ENCODE results near the gene GPR176.
A peak's percentile ranks its signal among the peaks of the same experiment; 100 is the strongest.

GPR176 gene

GRCh38 chr15:39946862-39947261, 26.8 kb upstream of the GPR176 start:
- TF ChIP-seq EP300 (IDR thresholded peaks at IDR 0.05; ENCODE audit: borderline replicate concordance) (no peak), FOXM1 (IDR thresholded peaks at IDR 0.05; ENCODE audit: borderline replicate concordance, low read depth) (no peak), TCF12 (IDR thresholded peaks at IDR 0.05; ENCODE audit: low read depth) (no peak), YY1 (IDR thresholded peaks at IDR 0.05; ENCODE audit: low read depth) (no peak), TAF1 (IDR thresholded peaks at IDR 0.05; ENCODE audit: low read depth) (no peak), TEAD4 (IDR thresholded peaks at IDR 0.05) (no peak), CREB1 (IDR thresholded peaks at IDR 0.05; ENCODE audit: low read depth) (no peak), CEBPB (IDR thresholded peaks at IDR 0.05) (no peak), RAD21 (IDR thresholded peaks at IDR 0.05; ENCODE audit: low read depth) (no peak), NFIC (IDR thresholded peaks at IDR 0.05) (no peak)
- TF ChIP-seq, protein P1, sequence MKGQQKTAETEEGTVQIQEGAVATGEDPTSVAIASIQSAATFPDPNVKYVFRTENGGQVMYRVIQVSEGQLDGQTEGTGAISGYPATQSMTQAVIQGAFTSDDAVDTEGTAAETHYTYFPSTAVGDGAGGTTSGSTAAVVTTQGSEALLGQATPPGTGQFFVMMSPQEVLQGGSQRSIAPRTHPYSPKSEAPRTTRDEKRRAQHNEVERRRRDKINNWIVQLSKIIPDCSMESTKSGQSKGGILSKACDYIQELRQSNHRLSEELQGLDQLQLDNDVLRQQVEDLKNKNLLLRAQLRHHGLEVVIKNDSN (IDR thresholded peaks at IDR 0.05): no peak
- TF ChIP-seq, protein P2, sequence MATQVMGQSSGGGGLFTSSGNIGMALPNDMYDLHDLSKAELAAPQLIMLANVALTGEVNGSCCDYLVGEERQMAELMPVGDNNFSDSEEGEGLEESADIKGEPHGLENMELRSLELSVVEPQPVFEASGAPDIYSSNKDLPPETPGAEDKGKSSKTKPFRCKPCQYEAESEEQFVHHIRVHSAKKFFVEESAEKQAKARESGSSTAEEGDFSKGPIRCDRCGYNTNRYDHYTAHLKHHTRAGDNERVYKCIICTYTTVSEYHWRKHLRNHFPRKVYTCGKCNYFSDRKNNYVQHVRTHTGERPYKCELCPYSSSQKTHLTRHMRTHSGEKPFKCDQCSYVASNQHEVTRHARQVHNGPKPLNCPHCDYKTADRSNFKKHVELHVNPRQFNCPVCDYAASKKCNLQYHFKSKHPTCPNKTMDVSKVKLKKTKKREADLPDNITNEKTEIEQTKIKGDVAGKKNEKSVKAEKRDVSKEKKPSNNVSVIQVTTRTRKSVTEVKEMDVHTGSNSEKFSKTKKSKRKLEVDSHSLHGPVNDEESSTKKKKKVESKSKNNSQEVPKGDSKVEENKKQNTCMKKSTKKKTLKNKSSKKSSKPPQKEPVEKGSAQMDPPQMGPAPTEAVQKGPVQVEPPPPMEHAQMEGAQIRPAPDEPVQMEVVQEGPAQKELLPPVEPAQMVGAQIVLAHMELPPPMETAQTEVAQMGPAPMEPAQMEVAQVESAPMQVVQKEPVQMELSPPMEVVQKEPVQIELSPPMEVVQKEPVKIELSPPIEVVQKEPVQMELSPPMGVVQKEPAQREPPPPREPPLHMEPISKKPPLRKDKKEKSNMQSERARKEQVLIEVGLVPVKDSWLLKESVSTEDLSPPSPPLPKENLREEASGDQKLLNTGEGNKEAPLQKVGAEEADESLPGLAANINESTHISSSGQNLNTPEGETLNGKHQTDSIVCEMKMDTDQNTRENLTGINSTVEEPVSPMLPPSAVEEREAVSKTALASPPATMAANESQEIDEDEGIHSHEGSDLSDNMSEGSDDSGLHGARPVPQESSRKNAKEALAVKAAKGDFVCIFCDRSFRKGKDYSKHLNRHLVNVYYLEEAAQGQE (IDR thresholded peaks at IDR 0.05; ENCODE audit: low read depth): no peak

- TF ChIP-seq TAF1 (IDR thresholded peaks at IDR 0.05; ENCODE audit: low read depth) (no peak), CEBPB (IDR thresholded peaks at IDR 0.05) (no peak), TCF12 (IDR thresholded peaks at IDR 0.05; ENCODE audit: low read depth) (no peak), TEAD4 (IDR thresholded peaks at IDR 0.05) (no peak), EGR1 (IDR thresholded peaks at IDR 0.05) (no peak), CREB1 (IDR thresholded peaks at IDR 0.05; ENCODE audit: low read depth) (no peak), EP300 (IDR thresholded peaks at IDR 0.05; ENCODE audit: borderline replicate concordance) (no peak), ZBTB7A (IDR thresholded peaks at IDR 0.05; ENCODE audit: low read depth) (no peak)
- TF ChIP-seq, protein P1 (IDR thresholded peaks at IDR 0.05): no peak
- TF ChIP-seq, protein P2 (IDR thresholded peaks at IDR 0.05; ENCODE audit: low read depth): no peak
These were observed 24.7 kb upstream of the GPR176 start for GRCh38 chr15:39944726-39945125.

GRCh38 chr15:39942753-39943150, 22.7 kb upstream of the GPR176 start:
- TF ChIP-seq TCF12 (IDR thresholded peaks at IDR 0.05; ENCODE audit: low read depth) (no peak), MAX (IDR thresholded peaks at IDR 0.05) (peak; percentile 63)
- TF ChIP-seq, protein P1 (IDR thresholded peaks at IDR 0.05): peak; percentile 47; the same call in 1 of the 2 replicates

- TF ChIP-seq, protein P2 (IDR thresholded peaks at IDR 0.05; ENCODE audit: low read depth): no peak
- TF ChIP-seq MAX (IDR thresholded peaks at IDR 0.05): no peak
- TF ChIP-seq TCF12 (IDR thresholded peaks at IDR 0.05; ENCODE audit: low read depth): no peak
- no peak for TF ChIP-seq ZBTB7A (IDR thresholded peaks at IDR 0.05; ENCODE audit: low read depth)
- no peak for TF ChIP-seq YY1 (IDR thresholded peaks at IDR 0.05; ENCODE audit: low read depth)
- TF ChIP-seq FOXM1 (IDR thresholded peaks at IDR 0.05; ENCODE audit: borderline replicate concordance, low read depth): no peak
- TF ChIP-seq CEBPB (IDR thresholded peaks at IDR 0.05): no peak
- no peak for TF ChIP-seq TEAD4 (IDR thresholded peaks at IDR 0.05)
- no peak for TF ChIP-seq EP300 (IDR thresholded peaks at IDR 0.05; ENCODE audit: borderline replicate concordance)
- no peak for TF ChIP-seq NFIC (IDR thresholded peaks at IDR 0.05)
- no peak for TF ChIP-seq RAD21 (IDR thresholded peaks at IDR 0.05; ENCODE audit: low read depth)
- TF ChIP-seq EGR1 (IDR thresholded peaks at IDR 0.05): no peak
- TF ChIP-seq TAF1 (IDR thresholded peaks at IDR 0.05; ENCODE audit: low read depth): no peak
- TF ChIP-seq CREB1 (IDR thresholded peaks at IDR 0.05; ENCODE audit: low read depth): no peak
- TF ChIP-seq, protein P1 (IDR thresholded peaks at IDR 0.05): no peak
These were observed 22.2 kb upstream of the GPR176 start for GRCh38 chr15:39942101-39942752.

Measured in Ishikawa (cell line).